CD4-positive, CD25-positive, alpha-beta regulatory T cell (primary cell): Measurements from ENCODE around the gene NUTM2D. TPM values are rescaled to one million over a fixed set of nuclear protein-coding genes. Genes with fewer than 3 reads are reported as not detected.
"Not testable (repeated sequence)": the region's sequence is repeated elsewhere in the genome, so short reads cannot be mapped to it uniquely, and the experiment has no call there.

ENCODE experiments used
- ATAC-seq, 2 donors: fragments of 150-1000 bp; cut with Tn5 transposase; one replicate each; pipeline ENCODE4 v1.10.0; 2021; ENCODE audit warnings: low read depth in 2 of 2, moderate number of reproducible peaks in 2 of 2, moderate library complexity in 1 of 2
- DNase-seq, 3 donors: peaks; one replicate each; pipeline versions ENCODE4 v3.0.0 to v3.0.0-alpha.2; 2012 to 2022; ENCODE audit warnings: mixed read lengths in 1 of 3
- H3K27ac ChIP-seq: one replicate; pipeline ENCODE4 v1.7.0; 2013; ENCODE audit warnings: mild to moderate bottlenecking, low read length; ENCODE audit not compliant: insufficient read depth, poor library complexity, severe bottlenecking
- H3K27me3 ChIP-seq: one replicate; pipeline ENCODE4 v1.7.0; 2013; ENCODE audit warnings: low read length; ENCODE audit not compliant: control insufficient read depth, insufficient read depth
- H3K36me3 ChIP-seq: one replicate; pipeline ENCODE4 v1.7.0; 2013; ENCODE audit warnings: mild to moderate bottlenecking, low read length, moderate library complexity; ENCODE audit not compliant: control insufficient read depth, insufficient read depth
- H3K4me1 ChIP-seq: 2 replicates; pipeline ENCODE4 v1.7.0; 2013; ENCODE audit warnings: mild to moderate bottlenecking, low read length; ENCODE audit not compliant: insufficient read depth, control insufficient read depth, poor library complexity, severe bottlenecking
- H3K4me3 ChIP-seq: one replicate; pipeline ENCODE4 v1.7.0; 2013; ENCODE audit warnings: low read depth, mild to moderate bottlenecking, low read length, moderate library complexity
- H3K9me3 ChIP-seq, 2 experiments: 1 replicate in 1 of 2; 2 replicates in 1 of 2; pipeline ENCODE4 v1.7.0; 2013; ENCODE audit warnings: low read length in 2 of 2, mild to moderate bottlenecking in 1 of 2, moderate library complexity in 1 of 2; ENCODE audit not compliant: control insufficient read depth in 2 of 2
- H3K27ac Mint-ChIP-seq, 3 donors: one replicate each; pipeline ENCODE4 v1.8.0; 2020 to 2022; ENCODE audit warnings: mild to moderate bottlenecking in 3 of 3, mixed read lengths in 3 of 3, moderate library complexity in 2 of 3
- H3K27me3 Mint-ChIP-seq: one replicate; pipeline ENCODE4 v1.8.0; 2022; ENCODE audit warnings: mild to moderate bottlenecking, mixed read lengths
- H3K36me3 Mint-ChIP-seq: one replicate; pipeline ENCODE4 v1.8.0; 2020; ENCODE audit warnings: mixed read lengths
- H3K4me1 Mint-ChIP-seq, 4 donors: one replicate each; pipeline ENCODE4 v1.8.0; 2020 to 2022; ENCODE audit warnings: mixed read lengths in 4 of 4, mild to moderate bottlenecking in 1 of 4
- H3K4me3 Mint-ChIP-seq, 4 donors: one replicate each; pipeline ENCODE4 v1.8.0; 2020 to 2022; ENCODE audit warnings: mild to moderate bottlenecking in 4 of 4, mixed read lengths in 4 of 4, moderate library complexity in 3 of 4
- H3K9me3 Mint-ChIP-seq, 7 donors: one replicate each; pipeline ENCODE4 v1.8.0; 2020 to 2022; ENCODE audit warnings: mixed read lengths in 7 of 7, mild to moderate bottlenecking in 3 of 7, moderate library complexity in 2 of 7
- polyA plus RNA-seq, 4 donors: library from polyadenylated mRNA; unstranded; fragments of 300-500 nt; fragmentation: Illumina TruSeq; gene quantifications; one replicate each; pipeline ENCODE4 v1.2.3, GENCODE V29; 2021
- total RNA-seq: library from RNA; stranded (reverse); gene quantifications from one replicate; pipeline ENCODE4 v1.2.3, GENCODE V29; 2022

The NUTM2D gene
- total and polyA plus RNA-seq, 5 donors from 2014 or later: 0.09 to 3.6 TPM; not detected in 3

GRCh38 chr10:87345743-87346142, 11.8 kb upstream of the NUTM2D start:
- not testable (repeated sequence) for H3K4me3 Mint-ChIP-seq, H3K4me1 Mint-ChIP-seq, H3K27ac ChIP-seq, H3K9me3 Mint-ChIP-seq, DNase-seq, H3K27me3 Mint-ChIP-seq, H3K36me3 Mint-ChIP-seq, H3K9me3 ChIP-seq, H3K4me3 ChIP-seq, H3K4me1 ChIP-seq, H3K27me3 ChIP-seq, ATAC-seq, H3K36me3 ChIP-seq
- peak overlapping the region in 1 of 3 donors; percentile 38 for H3K27ac Mint-ChIP-seq

GRCh38 chr10:87350161-87350560, 7.4 kb upstream of the NUTM2D start:
- not testable (repeated sequence) for DNase-seq, H3K9me3 Mint-ChIP-seq, H3K27ac ChIP-seq, H3K4me1 ChIP-seq, ATAC-seq, H3K27me3 Mint-ChIP-seq, H3K4me3 ChIP-seq, H3K9me3 ChIP-seq, H3K27me3 ChIP-seq, H3K36me3 Mint-ChIP-seq, H3K4me3 Mint-ChIP-seq, H3K36me3 ChIP-seq, H3K4me1 Mint-ChIP-seq
- peak overlapping the region in 1 of 3 donors; percentile 62 for H3K27ac Mint-ChIP-seq

GRCh38 chr10:87352825-87353224, 4.7 kb upstream of the NUTM2D start:
- H3K27ac ChIP-seq, H3K4me1 ChIP-seq, H3K9me3 ChIP-seq, H3K36me3 Mint-ChIP-seq, H3K27me3 Mint-ChIP-seq, H3K27ac Mint-ChIP-seq, DNase-seq, ATAC-seq, H3K4me3 Mint-ChIP-seq, H3K4me1 Mint-ChIP-seq, H3K36me3 ChIP-seq, H3K9me3 Mint-ChIP-seq, H3K4me3 ChIP-seq, H3K27me3 ChIP-seq: not testable (repeated sequence)

GRCh38 chr10:87355110-87355509, 2.4 kb upstream of the NUTM2D start:
- not testable (repeated sequence) for H3K4me1 ChIP-seq, H3K36me3 ChIP-seq, H3K27me3 Mint-ChIP-seq, DNase-seq, H3K27me3 ChIP-seq, H3K36me3 Mint-ChIP-seq, H3K27ac ChIP-seq, H3K4me3 ChIP-seq, H3K4me3 Mint-ChIP-seq, H3K27ac Mint-ChIP-seq, H3K9me3 Mint-ChIP-seq, ATAC-seq, H3K4me1 Mint-ChIP-seq, H3K9me3 ChIP-seq

GRCh38 chr10:87358159-87358558, 615 bp downstream of the NUTM2D start:
- not testable (repeated sequence) for H3K27me3 Mint-ChIP-seq
- H3K27ac Mint-ChIP-seq: peak overlapping the region in 1 of 3 donors; percentile 46

GRCh38 chr10:87369514-87370112, 12.1 kb downstream of the NUTM2D start:
- not testable (repeated sequence) for H3K9me3 Mint-ChIP-seq, H3K36me3 ChIP-seq, H3K4me1 ChIP-seq, H3K27ac ChIP-seq, DNase-seq, ATAC-seq, H3K4me3 ChIP-seq, H3K27me3 Mint-ChIP-seq, H3K27ac Mint-ChIP-seq, H3K36me3 Mint-ChIP-seq, H3K4me1 Mint-ChIP-seq, H3K4me3 Mint-ChIP-seq, H3K27me3 ChIP-seq, H3K9me3 ChIP-seq

More at GRCh38 chr10:87358159-87358558, 615 bp downstream of the NUTM2D start:
- ATAC-seq, H3K27ac ChIP-seq, H3K4me1 ChIP-seq, H3K36me3 ChIP-seq, H3K9me3 Mint-ChIP-seq, H3K4me3 Mint-ChIP-seq, H3K27me3 ChIP-seq, DNase-seq, H3K4me3 ChIP-seq, H3K36me3 Mint-ChIP-seq, H3K9me3 ChIP-seq, H3K4me1 Mint-ChIP-seq: not testable (repeated sequence)

- H3K4me1 ChIP-seq, H3K4me3 Mint-ChIP-seq, H3K36me3 Mint-ChIP-seq, H3K36me3 ChIP-seq, H3K4me1 Mint-ChIP-seq, H3K27me3 ChIP-seq, H3K9me3 Mint-ChIP-seq, H3K27ac ChIP-seq, H3K27ac Mint-ChIP-seq, ATAC-seq, H3K9me3 ChIP-seq, H3K4me3 ChIP-seq, DNase-seq, H3K27me3 Mint-ChIP-seq: not testable (repeated sequence)
These were observed 16.5 kb downstream of the NUTM2D start for GRCh38 chr10:87374091-87374490.

GRCh38 chr10:87379115-87379514, 21.6 kb downstream of the NUTM2D start:
- H3K4me3 ChIP-seq, H3K4me3 Mint-ChIP-seq, H3K4me1 ChIP-seq, H3K27me3 ChIP-seq, ATAC-seq, H3K36me3 Mint-ChIP-seq, H3K9me3 ChIP-seq, H3K36me3 ChIP-seq, H3K4me1 Mint-ChIP-seq, H3K9me3 Mint-ChIP-seq, H3K27ac Mint-ChIP-seq, H3K27me3 Mint-ChIP-seq, DNase-seq, H3K27ac ChIP-seq: not testable (repeated sequence)
